ENCODE data around the gene GLRB.

The GLRB gene

DNA sequence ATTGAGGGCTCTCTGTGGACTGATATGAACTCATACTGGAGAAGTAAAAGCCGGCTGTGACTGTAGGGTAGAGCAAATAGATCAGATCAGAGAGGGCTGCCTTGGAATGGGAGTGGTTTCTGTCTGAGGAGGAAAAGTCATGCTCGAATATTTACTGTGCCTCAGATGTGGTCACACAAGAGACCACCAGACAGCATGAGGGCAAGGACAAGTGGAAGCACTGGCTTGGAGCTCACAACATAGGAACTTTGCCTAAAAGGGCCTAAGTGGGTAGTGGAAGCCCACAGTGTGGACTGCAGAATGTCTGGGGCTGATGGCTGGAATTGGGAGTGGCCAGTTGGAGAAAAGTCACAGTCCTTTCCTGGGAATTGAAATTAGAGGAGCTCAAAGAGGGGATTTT lies 19.8 kb downstream of the GLRB start:
- no peak for TF ChIP-seq CTCF (conservative IDR thresholded peaks at IDR 0.05; ENCODE audit: low read depth, low read length)
- no peak overlapping the region for H3K4me3 ChIP-seq (ENCODE audit: low read length)
- DNase-seq (ENCODE audit: low read depth): no peak

DNA sequence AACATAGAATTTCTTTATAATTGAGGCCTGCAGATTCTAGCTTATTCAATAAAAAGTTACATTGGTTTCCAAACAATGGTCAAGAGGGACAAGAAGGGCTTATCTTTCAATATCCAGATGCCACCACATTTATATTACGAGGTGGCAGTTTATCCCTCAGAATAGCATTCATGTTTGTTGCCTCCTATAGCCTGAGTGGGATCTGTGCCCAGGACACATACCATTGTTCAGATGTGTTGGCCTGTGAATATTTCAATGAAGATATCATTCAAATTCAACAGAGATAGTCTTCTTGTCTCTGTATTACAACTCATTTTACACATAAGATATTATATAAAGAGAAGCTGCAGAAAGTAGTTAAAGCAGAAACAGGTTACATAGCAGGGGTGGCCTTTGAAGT lies 20.5 kb downstream of the GLRB start:
- H3K4me3 ChIP-seq (ENCODE audit: low read length): no peak overlapping the region
- DNase-seq (ENCODE audit: low read depth): no peak
- TF ChIP-seq CTCF (conservative IDR thresholded peaks at IDR 0.05; ENCODE audit: low read depth, low read length): no peak

DNA sequence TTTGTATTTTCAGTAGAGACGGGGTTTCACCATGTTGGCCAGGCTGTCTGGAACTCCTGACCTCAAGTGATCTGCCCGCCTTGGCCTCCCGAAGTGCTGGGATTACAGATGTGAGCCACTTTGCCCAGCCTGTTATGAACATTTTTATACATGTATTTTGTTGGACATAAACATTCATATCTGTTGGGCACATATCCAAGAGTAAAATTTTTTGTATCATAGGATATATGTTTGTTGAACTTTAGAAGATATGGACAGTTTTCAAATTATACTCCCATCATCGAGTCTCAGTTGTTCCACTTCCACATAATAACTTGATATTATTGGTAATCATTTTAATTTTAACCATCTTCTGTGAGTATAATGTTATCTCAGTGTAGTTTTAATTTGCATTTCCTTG lies 23.6 kb downstream of the GLRB start:
- H3K4me3 ChIP-seq (ENCODE audit: low read length): no peak overlapping the region
- no peak for DNase-seq (ENCODE audit: low read depth)
- TF ChIP-seq CTCF (conservative IDR thresholded peaks at IDR 0.05; ENCODE audit: low read depth, low read length): no peak

DNA sequence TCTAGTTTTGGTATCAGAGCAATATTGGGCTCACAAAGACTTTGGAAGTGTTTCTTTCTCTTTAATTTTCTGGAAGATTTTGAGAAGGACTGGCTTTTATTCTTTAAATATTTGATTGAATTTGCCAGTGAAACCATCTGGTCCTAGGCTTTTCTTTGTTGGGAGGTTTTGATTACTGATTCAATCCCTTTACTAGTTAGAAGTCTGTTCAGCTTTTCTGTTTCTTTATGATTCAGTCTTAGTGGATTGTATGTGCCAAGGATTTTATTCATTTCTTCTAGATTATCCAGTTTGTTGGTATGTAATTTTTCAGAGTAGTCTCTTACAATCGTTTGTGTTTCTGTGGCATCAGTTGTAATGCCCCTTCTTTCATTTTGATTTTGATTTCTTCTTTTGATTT lies 28.6 kb downstream of the GLRB start:
- TF ChIP-seq CTCF (conservative IDR thresholded peaks at IDR 0.05; ENCODE audit: low read depth, low read length): no peak
- no peak for DNase-seq (ENCODE audit: low read depth)
- no peak overlapping the region for H3K4me3 ChIP-seq (ENCODE audit: low read length)

- no peak for TF ChIP-seq CTCF (conservative IDR thresholded peaks at IDR 0.05; ENCODE audit: low read depth, low read length)
- no peak overlapping the region for H3K4me3 ChIP-seq (ENCODE audit: low read length)
- DNase-seq (ENCODE audit: low read depth): no peak
Measured at GRCh38 chr4:157114671-157115070, 38.7 kb downstream of the GLRB start.

DNA sequence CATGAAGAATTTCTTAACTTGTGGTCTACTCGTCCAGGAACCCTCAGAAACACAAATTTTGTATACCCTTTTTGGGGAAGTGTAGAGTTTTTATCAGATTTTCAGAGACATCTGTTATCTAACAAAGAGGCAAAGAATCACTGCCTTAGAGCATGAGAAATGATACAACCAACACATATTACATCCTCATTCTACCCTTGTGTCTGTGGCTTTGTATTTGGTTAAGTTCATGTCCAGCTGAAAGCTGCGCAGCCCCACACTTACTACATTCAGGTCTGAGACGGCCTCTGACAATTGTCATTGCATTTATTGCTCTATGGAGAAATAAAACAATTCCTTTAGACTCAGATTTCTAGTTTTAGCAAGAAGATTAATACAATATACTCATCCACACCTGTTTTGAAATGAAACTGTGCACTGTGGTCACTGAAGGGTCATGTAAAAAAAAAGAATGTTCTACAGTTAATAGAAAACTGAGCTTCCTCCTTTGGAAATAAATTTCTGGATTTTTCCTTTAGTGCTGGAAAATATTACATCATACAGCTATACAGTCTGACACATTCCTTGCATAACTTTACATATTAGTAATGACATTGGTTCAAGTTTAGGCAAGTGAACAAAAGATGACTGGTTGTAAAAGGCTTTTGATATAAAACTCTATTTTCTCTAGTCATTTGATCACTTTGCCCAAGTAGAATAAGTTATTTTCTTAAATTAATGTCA lies 39.8 kb downstream of the GLRB start:
- DNase-seq (ENCODE audit: low read depth): peak; percentile 55
- no peak overlapping the region for H3K4me3 ChIP-seq (ENCODE audit: low read length)
- no peak for TF ChIP-seq CTCF (conservative IDR thresholded peaks at IDR 0.05; ENCODE audit: low read depth, low read length)

DNA sequence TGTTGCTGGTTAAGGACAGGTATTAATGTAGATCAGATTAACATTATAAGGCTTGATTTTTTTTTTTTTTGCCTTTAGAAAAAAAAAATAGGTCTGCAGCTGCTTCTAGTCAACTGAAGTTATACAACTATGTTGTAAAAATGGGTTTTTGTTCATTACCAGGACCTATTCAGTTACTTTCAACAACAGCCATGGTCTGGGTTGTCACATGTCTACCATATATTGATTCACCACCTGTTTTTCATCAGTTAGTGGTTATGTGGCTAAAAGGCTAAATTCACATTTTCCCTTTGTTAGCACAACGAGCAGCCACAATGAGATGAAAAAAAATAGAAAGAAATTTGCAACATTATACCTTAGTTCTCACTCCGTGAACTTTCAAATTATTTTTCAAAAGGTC lies 45.5 kb downstream of the GLRB start:
- no peak overlapping the region for H3K4me3 ChIP-seq (ENCODE audit: low read length)
- TF ChIP-seq CTCF (conservative IDR thresholded peaks at IDR 0.05; ENCODE audit: low read depth, low read length): no peak

More for the DNA sequence above, 45.5 kb downstream of the GLRB start:
- no peak for DNase-seq (ENCODE audit: low read depth)
